ENCODE results near the gene ESRRG.

The ESRRG gene

DNA sequence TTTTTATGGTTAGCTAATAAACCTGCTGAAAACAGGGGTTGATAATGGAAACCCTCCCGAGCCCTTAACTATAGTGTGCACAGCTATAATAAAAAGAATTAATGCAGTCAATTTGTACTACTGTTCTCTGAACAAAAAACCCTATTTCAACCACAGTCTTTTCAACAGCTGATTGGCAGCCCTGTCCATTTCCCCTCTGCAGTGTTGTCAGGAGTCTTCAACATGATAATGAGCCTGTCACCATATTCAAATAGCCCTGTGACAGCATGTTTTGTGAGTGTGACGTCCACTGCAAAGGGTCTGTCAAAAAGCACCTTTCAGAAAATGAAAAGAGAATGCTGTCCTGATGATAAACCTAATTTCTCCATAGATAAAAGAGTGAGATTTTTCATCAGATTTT is 92.7 kb downstream of the ESRRG start:
- H3K4me2 ChIP-seq (ENCODE audit: low read length), result no peak overlapping the region

DNA sequence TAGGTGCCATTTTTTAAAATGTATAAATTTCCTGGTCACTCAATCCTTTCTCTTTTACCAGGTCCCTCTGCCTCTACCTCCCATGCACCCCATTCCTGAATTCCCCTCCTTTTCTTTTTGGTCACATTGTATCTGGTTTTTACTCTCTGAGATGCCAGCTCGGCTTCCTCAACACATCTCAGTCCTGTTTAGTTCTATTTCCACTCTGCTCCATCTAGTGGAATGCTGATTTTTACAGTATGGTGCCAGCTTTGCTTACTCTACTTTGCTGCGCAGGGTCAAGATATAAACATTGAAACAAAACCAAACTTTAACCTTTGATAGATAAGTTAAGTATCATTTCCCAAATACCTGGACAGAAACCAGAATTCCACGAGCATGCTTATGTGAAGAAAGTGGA is 96.0 kb downstream of the ESRRG start:
- Histone ChIP-seq H3K9ac (ENCODE audit: low read length) (no peak overlapping the region), H3K4me1 (ENCODE audit: insufficient read depth, low read length, severe bottlenecking) (no peaks in the 10 kb centered on the region), H3F3A (ENCODE audit: insufficient read depth, low read length) (no peaks in the 10 kb centered on the region), H3K9me3 (ENCODE audit: low read length) (no peaks in the 10 kb centered on the region), H3K4me2 (ENCODE audit: low read length) (no peak overlapping the region), H3K9me2 (ENCODE audit: low read depth, low read length) (no peaks in the 10 kb centered on the region), H4K20me1 (ENCODE audit: insufficient read depth, low read length) (no peaks in the 10 kb centered on the region), H3K36me3 (ENCODE audit: insufficient read depth, low read length) (no peaks in the 10 kb centered on the region), H3K79me2 (ENCODE audit: insufficient read depth, low read length) (no peaks in the 10 kb centered on the region), H3K4me3 (ENCODE audit: low read depth, low read length, poor library complexity, severe bottlenecking) (no peak overlapping the region), H3K27me3 (ENCODE audit: insufficient read depth, low read length) (no peaks in the 10 kb centered on the region), H3K27ac (ENCODE audit: low read depth, low read length, poor library complexity, severe bottlenecking) (no peak overlapping the region), H2AFZ (ENCODE audit: low read length) (no peak overlapping the region)
- TF ChIP-seq, protein P1, sequence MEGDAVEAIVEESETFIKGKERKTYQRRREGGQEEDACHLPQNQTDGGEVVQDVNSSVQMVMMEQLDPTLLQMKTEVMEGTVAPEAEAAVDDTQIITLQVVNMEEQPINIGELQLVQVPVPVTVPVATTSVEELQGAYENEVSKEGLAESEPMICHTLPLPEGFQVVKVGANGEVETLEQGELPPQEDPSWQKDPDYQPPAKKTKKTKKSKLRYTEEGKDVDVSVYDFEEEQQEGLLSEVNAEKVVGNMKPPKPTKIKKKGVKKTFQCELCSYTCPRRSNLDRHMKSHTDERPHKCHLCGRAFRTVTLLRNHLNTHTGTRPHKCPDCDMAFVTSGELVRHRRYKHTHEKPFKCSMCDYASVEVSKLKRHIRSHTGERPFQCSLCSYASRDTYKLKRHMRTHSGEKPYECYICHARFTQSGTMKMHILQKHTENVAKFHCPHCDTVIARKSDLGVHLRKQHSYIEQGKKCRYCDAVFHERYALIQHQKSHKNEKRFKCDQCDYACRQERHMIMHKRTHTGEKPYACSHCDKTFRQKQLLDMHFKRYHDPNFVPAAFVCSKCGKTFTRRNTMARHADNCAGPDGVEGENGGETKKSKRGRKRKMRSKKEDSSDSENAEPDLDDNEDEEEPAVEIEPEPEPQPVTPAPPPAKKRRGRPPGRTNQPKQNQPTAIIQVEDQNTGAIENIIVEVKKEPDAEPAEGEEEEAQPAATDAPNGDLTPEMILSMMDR (IDR thresholded peaks at IDR 0.05; ENCODE audit: low read length), result no peak
- no peak for TF ChIP-seq EZH2 (IDR thresholded peaks at IDR 0.05; ENCODE audit: borderline replicate concordance, low read length)

More for the DNA sequence above, 92.7 kb downstream of the ESRRG start:
- Histone ChIP-seq H3K27me3 (ENCODE audit: insufficient read depth, low read length) (no peaks in the 10 kb centered on the region), H3K27ac (ENCODE audit: low read depth, low read length, poor library complexity, severe bottlenecking) (no peak overlapping the region), H2AFZ (ENCODE audit: low read length) (no peak overlapping the region), H3K36me3 (ENCODE audit: insufficient read depth, low read length) (no peaks in the 10 kb centered on the region), H3K9ac (ENCODE audit: low read length) (no peak overlapping the region), H4K20me1 (ENCODE audit: insufficient read depth, low read length) (no peaks in the 10 kb centered on the region), H3K4me1 (ENCODE audit: insufficient read depth, low read length, severe bottlenecking) (no peaks in the 10 kb centered on the region), H3K9me3 (ENCODE audit: low read length) (no peaks in the 10 kb centered on the region), H3F3A (ENCODE audit: insufficient read depth, low read length) (no peaks in the 10 kb centered on the region), H3K9me2 (ENCODE audit: low read depth, low read length) (no peaks in the 10 kb centered on the region), H3K79me2 (ENCODE audit: insufficient read depth, low read length) (no peaks in the 10 kb centered on the region), H3K4me3 (ENCODE audit: low read depth, low read length, poor library complexity, severe bottlenecking) (no peak overlapping the region)
- no peak for TF ChIP-seq EZH2 (IDR thresholded peaks at IDR 0.05; ENCODE audit: borderline replicate concordance, low read length)

DNA sequence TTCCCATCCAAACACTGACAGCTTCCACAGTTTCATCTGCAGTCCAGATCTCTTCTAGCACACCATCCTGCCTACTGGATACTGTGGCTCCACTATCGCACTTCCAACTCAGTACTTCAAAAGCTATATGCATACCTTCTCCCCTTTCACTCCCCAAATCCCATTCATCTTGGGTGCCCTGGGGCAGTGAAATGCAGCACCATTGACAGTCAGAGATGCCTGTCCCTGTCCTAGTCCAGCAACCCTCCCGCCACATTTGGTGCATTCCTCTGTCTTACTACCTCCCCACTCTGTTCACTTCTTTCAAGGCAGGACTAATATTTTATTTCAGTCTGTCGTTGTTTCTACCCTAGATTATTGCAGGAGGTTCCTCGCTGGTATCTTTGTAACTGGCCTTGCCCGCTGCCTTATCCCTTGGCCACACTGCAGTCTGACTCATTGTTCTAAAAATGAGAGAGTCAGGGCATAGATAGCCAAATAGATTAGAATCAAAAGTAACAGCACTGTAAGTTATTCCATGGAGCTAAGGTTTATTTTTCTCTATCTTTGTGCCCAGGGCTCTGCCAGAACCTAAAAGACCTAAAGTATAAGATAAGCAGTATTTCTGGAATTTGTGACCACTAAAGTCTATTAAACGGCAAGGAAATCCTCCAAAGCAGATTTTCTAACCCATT is 96.7 kb downstream of the ESRRG start:
- Histone ChIP-seq H3K9me2 (ENCODE audit: low read depth, low read length) (no peaks in the 10 kb centered on the region), H2AFZ (ENCODE audit: low read length) (no peak overlapping the region), H3K36me3 (ENCODE audit: insufficient read depth, low read length) (no peaks in the 10 kb centered on the region), H3K27ac (ENCODE audit: low read depth, low read length, poor library complexity, severe bottlenecking) (no peak overlapping the region), H3K9me3 (ENCODE audit: low read length) (no peaks in the 10 kb centered on the region), H3K4me3 (ENCODE audit: low read depth, low read length, poor library complexity, severe bottlenecking) (no peak overlapping the region), H4K20me1 (ENCODE audit: insufficient read depth, low read length) (no peaks in the 10 kb centered on the region), H3K79me2 (ENCODE audit: insufficient read depth, low read length) (no peaks in the 10 kb centered on the region), H3K4me2 (ENCODE audit: low read length) (no peak overlapping the region), H3F3A (ENCODE audit: insufficient read depth, low read length) (no peaks in the 10 kb centered on the region), H3K27me3 (ENCODE audit: insufficient read depth, low read length) (no peaks in the 10 kb centered on the region), H3K4me1 (ENCODE audit: insufficient read depth, low read length, severe bottlenecking) (no peaks in the 10 kb centered on the region), H3K9ac (ENCODE audit: low read length) (no peak overlapping the region)
- no peak for TF ChIP-seq EZH2 (IDR thresholded peaks at IDR 0.05; ENCODE audit: borderline replicate concordance, low read length)
- TF ChIP-seq, protein P1 (IDR thresholded peaks at IDR 0.05; ENCODE audit: low read length), result no peak

DNA sequence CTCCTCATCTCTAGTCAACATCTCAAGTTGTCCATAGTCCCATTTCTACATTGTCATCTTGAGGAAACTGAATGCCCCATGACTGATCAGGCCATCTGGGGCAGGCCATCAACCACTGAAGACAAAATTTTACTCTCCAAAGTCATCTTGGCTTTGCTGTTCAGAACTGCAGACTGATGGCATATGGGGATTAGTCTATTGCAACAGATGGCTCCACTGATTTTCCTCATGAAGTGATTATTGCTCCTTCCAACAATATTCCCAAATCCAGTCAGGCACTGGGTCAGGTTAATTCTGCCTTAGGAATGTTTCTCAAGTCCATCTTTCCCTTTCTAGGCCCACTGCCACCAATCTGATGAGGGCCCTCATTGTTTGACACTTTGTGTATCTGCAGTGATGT is 101.7 kb downstream of the ESRRG start:
- Histone ChIP-seq H3K9me3 (ENCODE audit: low read length) (no peaks in the 10 kb centered on the region), H3K4me1 (ENCODE audit: insufficient read depth, low read length, severe bottlenecking) (no peaks in the 10 kb centered on the region), H3K36me3 (ENCODE audit: insufficient read depth, low read length) (no peaks in the 10 kb centered on the region), H4K20me1 (ENCODE audit: insufficient read depth, low read length) (no peaks in the 10 kb centered on the region), H3K27ac (ENCODE audit: low read depth, low read length, poor library complexity, severe bottlenecking) (no peak overlapping the region), H3K9me2 (ENCODE audit: low read depth, low read length) (no peaks in the 10 kb centered on the region), H3K79me2 (ENCODE audit: insufficient read depth, low read length) (no peaks in the 10 kb centered on the region), H3K4me3 (ENCODE audit: low read depth, low read length, poor library complexity, severe bottlenecking) (no peak overlapping the region), H3K27me3 (ENCODE audit: insufficient read depth, low read length) (no peaks in the 10 kb centered on the region), H3K4me2 (ENCODE audit: low read length) (no peak overlapping the region), H2AFZ (ENCODE audit: low read length) (no peak overlapping the region), H3K9ac (ENCODE audit: low read length) (no peak overlapping the region), H3F3A (ENCODE audit: insufficient read depth, low read length) (no peaks in the 10 kb centered on the region)
- TF ChIP-seq, protein P1 (IDR thresholded peaks at IDR 0.05; ENCODE audit: low read length), result no peak
- TF ChIP-seq EZH2 (IDR thresholded peaks at IDR 0.05; ENCODE audit: borderline replicate concordance, low read length), result no peak

Data from OCI-LY1 (cell line).